ENCODE data around the gene CELSR1.

CELSR1 gene

GRCh38 chr22:46357711-46358520 is 179.5 kb downstream of the CELSR1 start:
- no peak for DNase-seq

- DNase-seq: no peak
These were observed 180.6 kb downstream of the CELSR1 start for GRCh38 chr22:46356496-46357480.

GRCh38 chr22:46355996-46356471 is 181.4 kb downstream of the CELSR1 start:
- DNase-seq: no peak

DNA sequence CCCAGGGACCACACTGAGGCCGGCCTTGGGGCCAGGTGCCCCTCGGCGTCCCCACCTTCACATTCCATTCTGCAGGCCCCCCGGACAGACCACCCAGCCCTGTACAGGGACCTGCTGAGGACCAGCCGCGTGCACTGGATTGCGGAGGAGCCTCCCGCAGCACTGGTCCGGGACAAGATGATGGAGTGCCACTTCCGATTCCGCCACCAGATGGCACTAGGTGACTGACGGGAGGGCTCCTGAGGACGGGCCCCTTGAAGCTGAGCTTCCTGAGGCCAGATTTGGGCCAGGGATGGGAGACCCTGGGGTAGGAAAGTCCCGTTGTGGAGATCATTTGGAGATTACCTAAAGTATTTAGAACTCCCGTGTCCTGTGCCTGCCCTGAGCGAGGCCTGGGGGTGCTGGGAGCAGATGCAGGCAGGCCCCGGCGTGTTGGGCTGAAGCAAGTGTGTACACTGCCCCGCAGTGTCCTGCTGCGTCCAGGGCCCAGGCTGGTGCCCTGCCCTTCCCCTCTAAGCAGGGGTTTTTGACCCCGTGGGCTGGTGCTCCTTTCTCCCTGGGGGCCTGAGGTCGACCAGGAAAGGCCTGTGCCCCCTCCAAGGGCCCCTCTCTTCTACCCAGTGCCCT is 181.9 kb downstream of the CELSR1 start:
- peak; percentile 19 to 33 (median 22) for DNase-seq

- DNase-seq: no peak
These were observed 182.5 kb downstream of the CELSR1 start for GRCh38 chr22:46354993-46355305.

DNA sequence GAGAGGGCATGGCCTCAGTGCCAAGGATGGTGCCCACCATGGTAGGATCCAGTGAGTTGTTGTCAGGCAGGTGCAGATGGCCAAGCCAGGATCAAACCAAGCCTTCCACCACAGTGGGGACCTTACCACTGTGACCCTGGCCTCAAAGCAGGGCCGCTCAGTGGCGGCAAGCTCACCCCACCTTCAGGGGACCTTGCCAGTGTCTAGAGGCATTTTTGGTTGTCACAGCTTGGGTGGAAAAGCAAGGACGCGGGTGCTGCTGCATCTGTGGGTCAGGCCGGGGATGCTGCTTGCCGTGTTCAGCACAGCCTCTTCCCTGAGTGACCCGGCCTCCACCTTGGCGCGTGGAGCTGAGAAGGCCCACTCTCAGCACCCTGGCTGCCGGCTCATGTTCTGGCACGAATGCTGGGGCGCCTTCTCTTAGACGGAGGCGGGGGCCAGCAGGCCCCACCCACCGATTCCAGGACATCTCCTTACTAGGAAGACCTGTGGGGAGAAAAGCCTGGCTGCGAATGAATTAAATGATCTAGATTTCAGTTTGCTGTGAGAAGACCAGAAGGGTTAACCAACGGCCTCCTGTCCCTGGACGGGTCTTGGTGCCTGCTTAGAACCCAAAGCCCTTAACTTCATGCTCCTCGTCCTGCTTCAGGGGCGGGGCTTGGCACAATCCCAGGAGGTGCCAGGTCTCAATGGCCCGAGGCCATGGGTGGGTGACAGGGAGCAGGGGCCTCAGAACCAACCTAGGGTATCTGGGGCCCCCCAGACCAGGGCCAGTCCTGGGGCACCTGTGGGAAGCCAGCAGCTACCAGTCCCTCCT is 183.0 kb downstream of the CELSR1 start:
- no peak for DNase-seq

DNA sequence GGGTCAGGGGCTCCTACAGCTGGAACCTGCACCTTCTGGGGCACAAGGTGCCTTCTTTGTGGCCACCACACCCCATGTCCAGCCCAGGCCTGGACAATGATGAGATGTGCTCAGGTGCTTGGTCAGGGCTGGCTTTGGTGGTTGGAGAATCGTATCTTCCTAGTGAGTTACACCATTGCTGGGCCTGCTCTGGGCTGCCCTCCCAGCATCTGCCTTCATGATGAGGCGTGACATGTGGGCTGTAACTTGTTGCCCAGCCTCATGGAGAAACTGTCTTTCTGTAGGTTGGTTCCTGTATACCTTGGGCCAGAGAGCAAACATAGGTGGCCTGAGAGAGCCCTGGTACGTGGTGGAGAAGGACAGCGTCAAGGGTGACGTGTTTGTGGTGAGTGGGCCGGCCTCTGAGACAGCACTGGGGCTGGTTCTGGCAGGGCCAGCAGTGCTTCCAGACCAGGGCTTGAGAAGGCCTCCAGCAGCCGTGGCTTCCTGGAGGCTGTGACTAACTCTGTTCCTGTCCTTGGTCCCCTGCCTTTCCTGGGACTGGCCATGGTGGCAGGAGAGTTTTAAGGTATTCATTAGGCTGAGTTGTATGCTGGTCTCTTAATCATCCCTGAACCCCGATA is 183.8 kb downstream of the CELSR1 start:
- DNase-seq: no peak

DNA sequence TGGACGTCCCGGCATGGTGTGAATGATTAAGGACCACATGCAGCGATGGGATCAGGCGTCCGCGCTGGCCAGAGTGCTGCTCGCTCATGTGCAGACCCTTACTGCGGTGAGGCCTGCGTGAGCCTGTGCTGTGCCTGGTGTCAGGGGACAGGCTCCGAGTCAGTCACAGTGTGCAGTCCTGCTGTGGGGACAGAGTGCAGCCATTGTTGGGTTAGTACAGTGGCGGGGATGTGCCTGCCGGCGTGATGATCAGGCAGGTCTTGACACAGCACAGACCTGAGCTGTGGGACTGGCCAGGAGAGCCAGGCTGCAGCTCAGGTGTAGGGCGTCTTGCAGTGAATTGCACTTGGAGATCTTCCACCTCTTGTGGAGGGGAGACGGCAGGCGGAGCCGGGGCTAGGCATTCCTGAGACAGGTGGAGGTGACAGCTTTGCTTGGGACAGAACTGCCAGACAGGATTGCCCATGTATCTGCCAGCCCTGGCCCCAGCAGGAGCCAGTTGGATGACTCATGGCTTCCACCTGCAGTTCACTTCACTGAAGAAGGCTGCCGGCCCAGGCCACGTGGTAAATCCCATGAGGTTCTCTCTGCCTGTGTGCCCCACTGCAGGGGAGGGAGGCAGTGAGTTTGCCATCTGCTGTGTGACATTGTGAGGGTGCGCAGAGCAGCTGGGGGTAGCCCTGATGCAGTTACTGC is 184.6 kb downstream of the CELSR1 start:
- no peak for DNase-seq

GRCh38 chr22:46352276-46352675 is 185.1 kb downstream of the CELSR1 start:
- DNase-seq: no peak

- no peak for DNase-seq
These were observed 185.7 kb downstream of the CELSR1 start for GRCh38 chr22:46351767-46352166.

- DNase-seq: no peak
These were observed 186.2 kb downstream of the CELSR1 start for GRCh38 chr22:46351131-46351735.

DNA sequence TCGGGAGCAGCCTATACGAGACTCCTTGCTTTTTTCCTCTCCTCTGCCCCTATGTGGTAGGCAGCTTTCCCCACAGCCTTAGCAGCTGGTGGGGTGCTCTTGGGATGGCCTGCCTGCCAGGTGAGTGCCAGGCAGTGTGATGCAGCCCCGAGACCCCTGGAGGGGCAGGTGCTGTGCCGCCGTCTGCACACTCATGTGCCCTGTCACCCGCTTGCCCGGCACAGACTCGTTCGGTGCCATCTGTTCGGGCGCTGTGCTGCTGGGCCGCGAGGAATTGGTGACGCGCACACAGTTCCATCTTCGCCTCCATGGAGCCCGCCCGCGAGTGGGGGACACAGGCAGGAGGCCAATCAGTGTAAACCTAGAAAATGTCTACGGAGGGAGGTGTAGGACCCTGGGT is 186.8 kb downstream of the CELSR1 start:
- no peak for DNase-seq

DNA sequence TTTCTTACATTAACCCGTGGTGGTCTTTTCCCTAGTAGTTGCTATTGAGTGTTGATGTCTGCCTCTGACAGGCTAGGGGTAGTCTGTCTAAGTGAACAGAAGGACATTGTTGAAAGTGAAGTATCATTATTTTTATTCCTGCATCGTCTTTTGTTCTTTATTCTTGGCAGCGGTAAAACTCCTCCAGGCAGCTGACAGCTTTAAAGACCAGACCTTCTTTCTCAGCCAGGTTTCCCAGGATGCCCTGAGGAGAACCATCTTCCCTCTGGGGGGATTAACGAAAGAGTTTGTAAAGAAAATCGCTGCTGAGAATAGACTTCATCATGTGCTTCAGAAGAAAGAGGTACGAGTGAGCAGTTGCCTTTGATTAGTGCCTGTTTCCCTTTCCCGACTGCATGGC is 187.3 kb downstream of the CELSR1 start:
- no peak for DNase-seq

DNA sequence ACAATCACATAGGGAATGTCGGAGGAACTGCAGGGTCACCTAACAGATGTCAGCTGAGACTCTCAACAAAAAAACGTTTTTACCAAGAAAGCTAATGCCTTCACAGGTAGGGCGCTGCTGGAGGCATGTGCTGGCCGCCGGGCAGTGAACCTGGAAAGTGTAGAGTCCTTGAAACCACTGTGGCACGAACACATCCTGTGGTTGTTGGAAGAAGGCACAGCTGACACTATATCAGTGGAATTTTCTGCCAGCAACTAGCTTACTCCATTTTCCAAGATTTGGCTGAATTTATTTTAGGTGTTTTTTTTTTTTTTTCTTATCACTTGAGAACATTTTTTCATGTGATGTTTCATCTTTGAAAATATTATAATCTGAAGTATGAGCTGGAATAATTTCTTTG is 187.7 kb downstream of the CELSR1 start:
- no peak for DNase-seq

GRCh38 chr22:46349238-46349637 is 188.2 kb downstream of the CELSR1 start:
- no peak for DNase-seq

GRCh38 chr22:46348099-46348695 is 189.2 kb downstream of the CELSR1 start:
- DNase-seq: no peak

- no peak for DNase-seq
These were observed 189.8 kb downstream of the CELSR1 start for GRCh38 chr22:46347646-46348045.

- no peak for DNase-seq
These were observed 190.6 kb downstream of the CELSR1 start for GRCh38 chr22:46346680-46347405.

DNA sequence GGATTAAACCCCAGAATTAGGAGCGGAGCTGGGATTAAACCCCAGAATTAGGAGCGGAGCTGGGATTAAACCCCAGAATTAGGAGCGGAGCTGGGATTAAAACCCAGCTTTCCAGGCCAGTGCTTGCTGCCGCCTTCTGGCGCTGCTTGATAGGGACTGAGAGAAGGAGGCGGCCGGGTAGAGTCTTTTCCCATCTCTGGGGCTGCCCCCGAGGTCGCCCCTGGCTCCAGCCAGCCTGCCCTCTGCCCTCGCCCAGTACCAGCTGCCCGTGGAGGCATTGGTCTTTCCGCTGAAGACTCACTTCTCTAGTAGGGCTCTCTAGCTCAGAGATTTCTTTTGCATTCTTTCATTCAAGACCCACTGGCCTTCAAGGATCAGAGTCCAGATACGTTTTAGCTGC is 196.7 kb downstream of the CELSR1 start:
- no peak for DNase-seq

DNA sequence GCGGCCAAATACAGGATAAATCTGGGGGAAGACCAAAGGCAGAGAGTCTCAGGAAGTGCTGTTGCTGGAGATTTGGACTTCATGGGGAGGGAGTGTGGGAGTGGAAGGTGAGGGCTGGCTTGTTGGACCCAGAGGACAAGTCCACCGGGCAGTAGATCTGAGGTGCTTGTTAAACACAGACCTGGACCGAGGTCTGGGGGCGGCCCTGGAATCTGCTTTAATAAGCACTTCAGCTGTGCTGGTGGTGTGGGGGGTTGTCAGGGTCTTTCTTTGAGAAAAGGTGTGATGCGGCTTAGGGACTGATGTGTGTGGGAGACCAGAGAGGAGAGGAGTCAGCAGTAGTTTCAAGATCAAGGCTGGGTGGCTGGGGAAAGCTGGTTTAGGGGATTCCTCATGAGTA is 197.5 kb downstream of the CELSR1 start:
- DNase-seq: no peak
